Measurements from ENCODE around the gene TEX53. TPM values are rescaled to one million over a fixed set of nuclear protein-coding genes. Genes with fewer than 3 reads are reported as not detected.

TEX53 gene
- total and polyA plus RNA-seq, 2 of the 8 experiments (the other 6 are each of a cell fraction or from before 2014, with no cell fraction given), result not detected

DNA sequence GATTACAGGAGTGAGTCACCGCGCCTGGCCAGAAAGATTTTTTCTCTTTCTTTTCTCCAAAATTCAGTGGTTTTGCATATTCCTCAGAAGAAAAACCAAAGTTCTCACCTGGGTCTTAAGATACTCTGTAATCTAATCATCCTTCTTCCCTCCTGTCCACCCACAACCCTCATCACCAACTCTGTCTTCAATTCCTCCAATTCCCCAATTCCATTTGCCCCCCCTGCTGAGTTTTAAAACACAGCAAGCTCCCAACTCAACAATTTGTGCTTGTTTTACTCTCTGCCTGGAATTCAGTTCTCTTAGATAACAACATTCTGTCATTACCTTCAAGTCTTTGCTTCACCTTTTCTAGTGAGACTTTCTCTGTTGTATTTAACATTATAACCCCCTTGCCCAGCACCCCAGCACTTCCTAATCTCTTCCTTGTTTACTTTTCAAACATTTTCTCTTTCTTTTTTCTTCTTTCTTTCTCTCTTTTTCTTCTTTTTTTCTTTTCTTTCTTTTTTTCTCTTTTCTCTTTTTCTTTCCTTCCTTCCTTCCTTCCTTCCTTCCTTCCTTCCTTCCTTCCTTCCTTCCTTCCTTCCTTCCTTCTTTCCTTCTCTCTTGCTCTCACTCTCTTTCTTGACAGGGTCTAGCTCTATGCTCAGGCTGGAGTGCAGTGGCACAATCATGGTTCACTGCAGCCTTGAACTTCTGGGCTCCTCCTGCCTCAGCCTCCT is 16.6 kb upstream of the TEX53 start:
- Histone ChIP-seq H4K8ac (ENCODE audit: extremely low read depth, insufficient read depth, low read length) (no peak overlapping the region), H3K79me2 (ENCODE audit: control insufficient read depth in 1 of 2, insufficient read depth in 2 of 2, low read length in 2 of 2) (no peaks in the 10 kb centered on the region), H3K79me1 (ENCODE audit: low read depth, low read length) (no peaks in the 10 kb centered on the region), H4K5ac (ENCODE audit: insufficient read length, low read depth, low read length) (no peak overlapping the region), H3K4me2 (ENCODE audit: insufficient read depth in 1 of 2, low read depth in 2 of 2, low read length in 2 of 2) (no peak overlapping the region), H2BK12ac (ENCODE audit: low read depth, low read length) (no peak overlapping the region), H3K4ac (replicated peaks; ENCODE audit: insufficient read length, low read depth, low read length) (no peak overlapping the region), H2AFZ (ENCODE audit: low read length) (no peak overlapping the region), H2AK5ac (ENCODE audit: low read depth, low read length) (no peak overlapping the region), H3K4me3 (ENCODE audit: extremely low read depth in 1 of 4, insufficient read depth in 2 of 4, low read depth in 3 of 4, low read length in 4 of 4) (no peak overlapping the region), H3K23me2 (ENCODE audit: low read depth, low read length) (no peaks in the 10 kb centered on the region), H3K4me1 (replicated peaks in 1 of 4; ENCODE audit: control insufficient read depth in 3 of 4, insufficient read depth in 4 of 4, low read length in 3 of 4) (no peaks in the 10 kb centered on the region), H4K91ac (replicated peaks; ENCODE audit: insufficient read length, low read length) (no peak overlapping the region), H2BK5ac (ENCODE audit: low read depth, low read length) (no peak overlapping the region), H3K56ac (replicated peaks; ENCODE audit: insufficient read length, low read depth, low read length) (no peak overlapping the region), H3K9me3 (ENCODE audit: insufficient read depth in 2 of 2, low read depth in 1 of 2, low read length in 1 of 2) (no peaks in the 10 kb centered on the region), H3K36me3 (ENCODE audit: control insufficient read depth in 2 of 4, insufficient read depth in 4 of 4, low read length in 3 of 4) (no peaks in the 10 kb centered on the region), H3K9ac (replicated peaks in 1 of 4; ENCODE audit: extremely low read depth in 1 of 4, low read depth in 3 of 4, low read length in 3 of 4) (no peak overlapping the region), H4K20me1 (replicated peaks in 1 of 2; ENCODE audit: control insufficient read depth in 1 of 2, insufficient read depth in 2 of 2, low read length in 2 of 2) (no peaks in the 10 kb centered on the region), H2BK15ac (ENCODE audit: low read length) (no peak overlapping the region), H3K18ac (ENCODE audit: extremely low read depth, low read length) (no peak overlapping the region), H2BK120ac (replicated peaks; ENCODE audit: low read depth, low read length) (no peak overlapping the region), H3K27me3 (replicated peaks in 1 of 4; ENCODE audit: control insufficient read depth in 3 of 4, extremely low read depth in 1 of 4, insufficient read depth in 3 of 4, low read length in 3 of 4) (no peaks in the 10 kb centered on the region), H3K27ac (ENCODE audit: low read depth, low read length) (no peak overlapping the region), H3K23ac (ENCODE audit: insufficient read length) (no peak overlapping the region), H2BK20ac (ENCODE audit: low read length) (no peak overlapping the region), H3K14ac (ENCODE audit: insufficient read length) (no peak overlapping the region)
- CTCF ChIA-PET (ENCODE audit: partially characterized antibody), result interaction anchor here (0.6 to 10.6 kb wide), 14 partner anchors 8 to 342 kb away, joined by 3 to 171 read pairs (median 7); no protein-coding TSS in a partner anchor
- POLR2A ChIA-PET (ENCODE audit: partially characterized antibody), result no interaction called here
- FAIRE-seq (no peak), DNase-seq (ENCODE audit: low read depth in 1 of 2, low spot score in 2 of 2) (no peak)
- 81% methylated on average over 2 of the region's 2 CpGs; no CpG with 5 or more reads in 1 of the 2 experiments for WGBS, 2 experiments (ENCODE audit: extremely low coverage in 1 of 2, insufficient coverage in 1 of 2, insufficient read length in 1 of 2, insufficient replicate concordance in 2 of 2, low coverage in 1 of 2, low lambda C conversion rate in 2 of 2, missing lambda C conversion rate in 1 of 2)
- TF ChIP-seq TEAD4 (IDR thresholded peaks at IDR 0.05; ENCODE audit: low read depth, low read length) (no peak), TBP (IDR thresholded peaks at IDR 0.05; ENCODE audit: low read depth, low read length) (no peak), KDM1A (IDR thresholded peaks at IDR 0.05; ENCODE audit: borderline replicate concordance, low read length) (no peak), KDM5A (IDR thresholded peaks at IDR 0.05; ENCODE audit: low read length) (no peak), POLR2A (IDR thresholded peaks at IDR 0.05; ENCODE audit: control extremely low read depth in 1 of 2, low read depth in 2 of 2, low read length in 2 of 2) (no peak), TAF7 (optimal IDR thresholded peaks at IDR 0.05; ENCODE audit: borderline replicate concordance, low read depth, low read length) (no peak), SIN3A (conservative IDR thresholded peaks at IDR 0.05 in 1 of 2, IDR thresholded peaks at IDR 0.05 in 1 of 2; ENCODE audit: low read depth in 1 of 2, low read length in 2 of 2) (no peak), GTF2F1 (IDR thresholded peaks at IDR 0.05; ENCODE audit: borderline replicate concordance, low read depth, low read length) (no peak), HDAC2 (IDR thresholded peaks at IDR 0.05; ENCODE audit: borderline replicate concordance in 1 of 2, low read depth in 2 of 2, low read length in 2 of 2) (no peak), GABPA (IDR thresholded peaks at IDR 0.05; ENCODE audit: borderline replicate concordance, insufficient read depth, low read length) (no peak), NRF1 (IDR thresholded peaks at IDR 0.05; ENCODE audit: low read depth, low read length) (no peak), RBBP5 (IDR thresholded peaks at IDR 0.05; ENCODE audit: borderline replicate concordance, low read depth, low read length) (no peak), CBX5 (IDR thresholded peaks at IDR 0.05; ENCODE audit: low read depth, low read length) (no peak)

Measured in H1 (cell line).